ENCODE data around the gene FAM20C.

Gene FAM20C

DNA sequence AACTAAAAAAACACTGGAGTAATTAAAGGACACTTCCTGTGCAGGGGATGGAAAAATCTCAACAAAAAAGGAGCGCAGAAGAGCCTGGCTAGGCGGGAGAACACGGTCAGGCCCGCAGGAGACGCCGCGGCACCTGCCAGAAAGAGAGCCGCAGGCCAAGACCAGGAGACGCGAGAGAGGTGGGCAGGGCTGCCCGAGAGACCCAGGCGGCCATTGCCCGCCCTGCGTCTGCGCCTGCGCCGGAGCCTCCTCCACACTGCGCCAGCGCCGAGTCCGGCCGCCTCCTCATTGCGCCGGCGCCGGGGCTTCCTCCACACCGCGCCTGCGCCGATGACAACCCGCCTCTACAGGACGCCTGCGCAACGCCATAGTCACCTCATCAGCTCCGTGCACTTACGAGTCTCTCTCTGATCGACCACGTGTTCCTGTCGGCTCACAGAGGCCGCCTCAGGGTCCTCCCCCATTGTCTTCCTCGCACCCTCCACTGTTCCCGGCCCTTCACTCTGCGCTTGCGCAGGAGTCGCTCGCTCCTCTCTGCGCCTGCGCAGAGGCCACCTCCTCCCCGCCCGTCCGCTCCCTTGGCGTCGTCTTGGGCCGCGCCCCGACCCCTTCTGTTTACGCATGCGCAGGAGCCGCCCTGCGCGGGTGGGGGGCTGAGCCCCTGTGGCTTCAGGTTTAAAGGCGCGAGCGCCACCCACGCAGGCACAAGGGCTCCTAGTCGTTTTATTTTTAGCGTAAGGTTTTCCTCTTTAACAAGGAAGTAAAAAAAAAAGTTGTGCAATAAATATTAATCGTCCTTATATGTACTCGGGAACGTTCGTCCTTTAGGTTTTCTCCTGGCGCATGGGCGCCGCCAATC lies 43.2 kb upstream of the FAM20C start:
- TF ChIP-seq, protein P1, sequence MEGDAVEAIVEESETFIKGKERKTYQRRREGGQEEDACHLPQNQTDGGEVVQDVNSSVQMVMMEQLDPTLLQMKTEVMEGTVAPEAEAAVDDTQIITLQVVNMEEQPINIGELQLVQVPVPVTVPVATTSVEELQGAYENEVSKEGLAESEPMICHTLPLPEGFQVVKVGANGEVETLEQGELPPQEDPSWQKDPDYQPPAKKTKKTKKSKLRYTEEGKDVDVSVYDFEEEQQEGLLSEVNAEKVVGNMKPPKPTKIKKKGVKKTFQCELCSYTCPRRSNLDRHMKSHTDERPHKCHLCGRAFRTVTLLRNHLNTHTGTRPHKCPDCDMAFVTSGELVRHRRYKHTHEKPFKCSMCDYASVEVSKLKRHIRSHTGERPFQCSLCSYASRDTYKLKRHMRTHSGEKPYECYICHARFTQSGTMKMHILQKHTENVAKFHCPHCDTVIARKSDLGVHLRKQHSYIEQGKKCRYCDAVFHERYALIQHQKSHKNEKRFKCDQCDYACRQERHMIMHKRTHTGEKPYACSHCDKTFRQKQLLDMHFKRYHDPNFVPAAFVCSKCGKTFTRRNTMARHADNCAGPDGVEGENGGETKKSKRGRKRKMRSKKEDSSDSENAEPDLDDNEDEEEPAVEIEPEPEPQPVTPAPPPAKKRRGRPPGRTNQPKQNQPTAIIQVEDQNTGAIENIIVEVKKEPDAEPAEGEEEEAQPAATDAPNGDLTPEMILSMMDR (IDR thresholded peaks at IDR 0.05; ENCODE audit: low read depth, low read length), result no peak
- peak overlapping the region; percentile 72 for H3K4me3 ChIP-seq (ENCODE audit: low read depth, low read length)
- in situ Hi-C loops (cut with HindIII; ENCODE audit: low sequenced_read_pairs), result no loop called here
- peak; percentile 99 for DNase-seq (ENCODE audit: low read depth, low spot score)

DNA sequence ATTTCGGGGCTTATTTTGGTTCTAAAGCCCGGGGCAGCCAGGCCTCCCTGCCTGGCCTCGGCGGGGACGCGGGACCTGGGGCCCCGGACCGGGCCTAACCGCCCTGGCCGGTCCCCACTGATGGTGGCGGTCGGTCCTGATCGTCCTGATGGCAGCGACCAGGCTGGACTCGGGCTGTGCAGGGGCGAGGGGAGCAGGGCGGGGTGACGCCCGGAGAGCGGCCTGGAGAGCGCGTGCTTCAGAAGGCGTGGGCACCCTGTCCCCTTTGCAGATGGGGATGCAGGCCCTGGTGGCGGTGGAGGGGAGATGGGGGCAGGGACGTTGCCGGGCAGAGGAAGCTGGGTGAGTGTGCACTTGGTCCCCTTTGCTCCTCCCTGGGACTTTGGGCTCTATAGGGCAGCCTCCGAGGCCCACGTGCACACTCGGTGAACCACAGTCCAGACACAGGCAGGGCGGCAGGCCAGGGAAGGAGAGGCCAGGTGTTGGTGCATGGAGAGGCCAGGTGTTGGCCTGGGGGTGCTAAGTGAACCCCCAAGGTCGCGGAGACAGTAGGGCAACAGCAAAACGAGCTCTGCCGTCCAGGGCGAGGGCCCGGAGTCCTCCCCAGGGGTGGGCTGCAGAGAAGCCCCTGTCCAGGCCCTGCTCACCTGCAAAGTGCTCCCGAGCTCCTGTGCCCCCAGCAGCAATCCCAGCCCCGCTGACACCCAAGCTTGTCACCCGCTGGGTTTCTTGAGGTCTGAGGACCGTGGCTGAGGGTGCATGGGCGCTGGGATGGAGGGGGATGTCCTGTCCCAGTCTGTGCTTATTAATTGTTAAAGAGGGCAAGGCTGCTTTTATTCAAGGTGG lies 42.4 kb upstream of the FAM20C start:
- in situ Hi-C loops (cut with HindIII; ENCODE audit: low sequenced_read_pairs), result no loop called here
- TF ChIP-seq, protein P1 (IDR thresholded peaks at IDR 0.05; ENCODE audit: low read depth, low read length), result no peak
- H3K4me3 ChIP-seq (ENCODE audit: low read depth, low read length), result peak overlapping the region; percentile 72
- DNase-seq (ENCODE audit: low read depth, low spot score), result no peak

DNA sequence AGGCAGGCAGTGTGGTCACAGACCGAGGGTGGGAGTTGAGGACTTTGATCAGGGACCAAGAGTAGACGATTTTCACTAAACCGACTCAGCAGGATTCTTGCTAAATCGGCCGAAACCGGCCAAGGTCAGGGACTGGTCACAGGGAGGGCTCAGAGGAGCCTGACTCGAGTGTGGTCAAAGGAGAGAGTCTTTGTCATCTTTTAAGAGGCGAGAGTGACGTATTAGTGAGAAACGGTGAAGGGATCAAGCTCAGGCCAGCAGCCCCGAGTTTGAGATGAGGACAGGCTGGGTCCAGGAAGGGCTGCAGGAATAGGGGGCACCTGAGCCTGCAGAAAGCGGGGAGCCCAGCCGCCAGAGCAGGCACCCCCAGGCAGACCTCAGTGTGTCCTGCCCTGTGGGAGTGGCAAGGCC lies 41.6 kb upstream of the FAM20C start:
- in situ Hi-C loops (cut with HindIII; ENCODE audit: low sequenced_read_pairs), result no loop called here
- TF ChIP-seq, protein P1 (IDR thresholded peaks at IDR 0.05; ENCODE audit: low read depth, low read length), result no peak
- H3K4me3 ChIP-seq (ENCODE audit: low read depth, low read length), result no peak overlapping the region
- DNase-seq (ENCODE audit: low read depth, low spot score), result no peak

DNA sequence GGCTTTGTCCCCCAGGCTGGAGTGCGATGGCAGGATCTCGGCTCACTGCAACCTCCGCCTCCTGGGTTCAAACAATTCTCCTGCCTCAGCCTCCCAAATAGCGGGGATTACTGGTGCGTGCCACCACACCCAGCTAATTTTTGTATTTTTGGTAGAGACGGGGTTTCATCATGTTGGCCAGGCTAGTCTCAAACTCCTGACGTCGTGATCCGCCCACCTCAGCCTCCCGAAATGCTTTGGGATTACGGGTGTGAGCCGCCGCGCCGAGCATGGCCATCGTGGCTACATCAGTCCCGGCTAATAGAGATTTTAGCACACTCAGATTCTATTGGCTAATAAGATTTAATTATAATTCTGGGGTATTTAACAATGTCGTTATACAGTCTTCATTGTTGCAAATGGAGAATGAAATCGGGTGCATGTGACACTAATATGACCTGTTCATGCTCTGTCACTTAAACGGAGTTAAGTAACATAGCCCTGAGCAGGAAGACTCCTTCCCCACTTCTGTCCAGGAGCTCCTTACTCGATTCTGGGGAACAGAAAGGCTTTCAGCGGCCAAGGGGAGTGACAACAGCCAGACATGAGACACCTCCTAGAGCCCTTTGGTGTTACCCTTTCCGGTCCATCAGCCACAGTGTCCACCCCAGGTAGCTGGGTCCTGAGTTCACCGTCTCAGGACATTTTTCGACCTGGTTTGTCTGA lies 40.9 kb upstream of the FAM20C start:
- H3K4me3 ChIP-seq (ENCODE audit: low read depth, low read length), result no peak overlapping the region
- TF ChIP-seq, protein P1 (IDR thresholded peaks at IDR 0.05; ENCODE audit: low read depth, low read length), result no peak
- in situ Hi-C loops (cut with HindIII; ENCODE audit: low sequenced_read_pairs), result no loop called here
- DNase-seq (ENCODE audit: low read depth, low spot score), result no peak

DNA sequence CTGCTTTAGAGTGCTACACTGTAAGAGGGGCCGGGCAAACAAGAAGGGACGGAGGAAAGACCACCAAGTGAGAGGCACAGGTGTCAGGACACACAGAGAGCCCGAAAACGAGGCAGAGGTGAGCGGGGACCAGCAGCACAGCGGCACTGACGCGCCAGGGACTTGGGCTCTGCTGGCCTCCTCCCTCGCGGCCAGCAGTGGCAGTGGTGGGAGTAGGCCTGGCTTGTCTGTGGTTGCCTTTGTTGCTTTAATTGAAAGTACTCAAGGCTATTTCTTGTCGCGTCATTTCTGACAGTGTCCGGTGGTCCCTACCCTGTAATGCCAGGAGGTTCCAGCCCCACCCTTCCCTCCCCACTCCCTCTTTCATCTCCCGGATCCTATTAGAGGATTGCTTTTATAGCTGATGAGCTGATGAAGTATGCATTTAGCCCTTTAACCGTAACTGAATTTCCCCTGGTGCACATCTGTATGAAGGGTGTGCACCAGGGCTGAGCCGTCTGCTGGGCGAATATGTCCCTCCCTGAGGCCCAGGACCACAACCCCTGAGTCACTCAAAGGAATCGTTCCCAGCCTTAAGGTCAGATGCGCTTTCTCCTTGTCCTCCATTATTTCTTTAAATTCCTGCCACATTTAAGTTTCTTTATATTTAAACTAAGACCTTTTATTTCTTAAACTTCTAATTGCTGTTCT lies 39.5 kb upstream of the FAM20C start:
- DNase-seq (ENCODE audit: low read depth, low spot score), result no peak
- in situ Hi-C loops (cut with HindIII; ENCODE audit: low sequenced_read_pairs), result no loop called here
- TF ChIP-seq, protein P1 (IDR thresholded peaks at IDR 0.05; ENCODE audit: low read depth, low read length), result no peak
- H3K4me3 ChIP-seq (ENCODE audit: low read depth, low read length), result no peak overlapping the region

DNA sequence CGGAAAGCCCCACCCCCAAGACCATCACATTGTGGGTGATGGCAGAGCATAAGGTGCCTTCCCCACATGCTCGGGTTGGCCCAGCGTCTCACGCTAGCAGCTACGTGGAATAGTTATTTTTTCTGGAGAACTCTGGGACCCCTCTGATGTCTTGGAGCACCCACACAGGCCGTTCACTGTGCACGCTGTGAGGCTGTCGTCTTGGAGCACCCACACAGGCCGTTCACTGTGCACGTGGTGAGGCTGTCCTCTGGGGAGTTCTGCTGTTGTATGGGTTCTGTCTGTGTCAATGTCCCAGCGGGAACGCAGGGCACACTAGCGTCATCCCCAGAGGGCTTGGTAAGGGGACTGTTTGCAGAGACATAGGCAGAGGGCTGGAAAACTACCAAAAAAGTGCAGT lies 38.8 kb upstream of the FAM20C start:
- TF ChIP-seq, protein P1 (IDR thresholded peaks at IDR 0.05; ENCODE audit: low read depth, low read length), result no peak
- in situ Hi-C loops (cut with HindIII; ENCODE audit: low sequenced_read_pairs), result no loop called here
- no peak overlapping the region for H3K4me3 ChIP-seq (ENCODE audit: low read depth, low read length)
- DNase-seq (ENCODE audit: low read depth, low spot score), result no peak
